Measurements from ENCODE around the gene BCL2L1. TPM values are rescaled to one million over a fixed set of nuclear protein-coding genes. Genes with fewer than 3 reads are reported as not detected.
"Not testable (repeated sequence)": the region's sequence is repeated elsewhere in the genome, so short reads cannot be mapped to it uniquely, and the experiment has no call there.

Gene BCL2L1
- total and polyA plus RNA-seq, 10 of the 15 experiments (the other 5 are each of a cell fraction or from before 2014, with no cell fraction given), result 0.63 to 67.7 (median 43.6) TPM

DNA sequence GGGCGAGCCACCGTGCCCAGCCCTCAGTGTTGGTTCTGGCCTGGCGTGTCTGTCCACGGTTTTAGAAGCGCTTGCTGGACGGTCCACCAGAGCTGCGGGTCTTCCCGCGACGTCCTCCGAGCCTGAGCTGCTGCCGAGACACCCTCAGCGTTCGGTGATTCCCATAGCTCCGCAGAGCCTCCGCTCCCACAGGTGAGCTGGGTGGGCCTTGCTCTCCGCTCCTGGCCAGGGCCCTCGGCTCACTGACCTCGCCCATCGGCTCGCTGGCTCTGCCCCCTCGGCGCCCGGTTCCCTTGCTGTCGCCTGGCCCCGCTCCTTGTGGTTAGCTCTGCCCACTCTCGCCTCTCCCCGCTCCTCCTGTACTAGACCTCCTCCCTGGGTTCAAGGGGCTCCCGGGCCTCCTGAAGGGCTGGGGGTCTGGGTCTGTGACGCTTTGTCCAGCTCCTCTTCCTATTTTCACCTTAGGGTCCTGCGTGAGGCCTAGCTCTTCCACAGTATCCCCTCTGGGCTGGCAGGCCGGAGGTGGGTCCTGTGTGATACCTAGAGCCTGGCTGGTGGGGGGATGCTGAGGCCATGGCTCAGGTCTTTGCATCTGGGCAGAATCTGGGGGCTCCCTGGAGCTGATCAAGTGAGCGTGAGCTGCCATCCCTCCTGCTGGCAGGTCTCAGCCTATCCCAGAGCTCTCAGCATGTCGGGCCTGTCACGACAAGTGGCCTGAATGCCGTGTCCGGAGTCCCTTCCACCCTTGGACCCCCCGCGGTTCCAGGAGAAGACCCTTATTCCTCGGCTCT is 89.9 kb downstream of the BCL2L1 start (continued):
- TF ChIP-seq, protein P1, sequence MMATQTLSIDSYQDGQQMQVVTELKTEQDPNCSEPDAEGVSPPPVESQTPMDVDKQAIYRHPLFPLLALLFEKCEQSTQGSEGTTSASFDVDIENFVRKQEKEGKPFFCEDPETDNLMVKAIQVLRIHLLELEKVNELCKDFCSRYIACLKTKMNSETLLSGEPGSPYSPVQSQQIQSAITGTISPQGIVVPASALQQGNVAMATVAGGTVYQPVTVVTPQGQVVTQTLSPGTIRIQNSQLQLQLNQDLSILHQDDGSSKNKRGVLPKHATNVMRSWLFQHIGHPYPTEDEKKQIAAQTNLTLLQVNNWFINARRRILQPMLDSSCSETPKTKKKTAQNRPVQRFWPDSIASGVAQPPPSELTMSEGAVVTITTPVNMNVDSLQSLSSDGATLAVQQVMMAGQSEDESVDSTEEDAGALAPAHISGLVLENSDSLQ (IDR thresholded peaks at IDR 0.05), result no peak
- TF ChIP-seq EZH2 (IDR thresholded peaks at IDR 0.05; ENCODE audit: borderline replicate concordance, control insufficient read depth, low read depth, low read length) (no peak), ZNF217 (IDR thresholded peaks at IDR 0.05) (no peak)

DNA sequence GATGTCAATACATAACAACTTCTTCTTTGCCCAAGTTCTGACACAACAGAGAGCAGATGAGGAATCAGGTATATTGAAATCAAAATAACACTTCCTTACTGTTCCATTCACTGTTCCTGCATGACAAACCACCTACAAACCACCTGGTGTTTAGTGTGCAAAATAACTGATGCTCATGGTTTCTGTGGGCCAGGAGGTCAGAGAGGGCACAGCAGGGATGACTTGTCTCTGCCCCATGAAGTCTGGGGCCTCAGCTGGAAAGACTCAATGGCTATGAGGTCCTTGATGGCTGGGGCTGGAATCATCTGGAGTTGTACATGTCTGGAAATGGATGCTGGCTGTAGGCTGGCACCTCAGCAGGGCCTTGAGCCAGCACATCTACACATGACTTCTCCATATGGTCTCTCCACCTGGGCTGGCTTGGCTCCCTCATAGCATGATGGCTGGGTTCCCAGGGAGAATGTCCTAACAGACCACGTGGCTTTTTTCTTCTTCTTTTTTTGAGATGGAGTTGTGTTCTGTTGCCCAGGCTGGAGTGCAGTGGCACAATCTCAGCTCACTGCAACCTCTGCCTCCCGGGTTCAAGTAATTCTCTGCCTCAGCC is 92.4 kb downstream of the BCL2L1 start:
- H3K9ac ChIP-seq (ENCODE audit: control insufficient read depth, insufficient read depth, low read length), result no peak overlapping the region
- TF ChIP-seq NR2F1 (conservative IDR thresholded peaks at IDR 0.05) (peak; percentile 89), PAX5 (IDR thresholded peaks at IDR 0.05; ENCODE audit: borderline replicate concordance, low read depth, low read length) (no peak)
- CTCF ChIA-PET, result interaction anchor here (0.6 to 2.5 kb wide), 2 partner anchors 93 to 216 kb away, joined by 5 to 11 read pairs; no protein-coding TSS in a partner anchor
- no peak overlapping the region for H3K4me3 ChIP-seq
- no peak overlapping the region for H2AFZ ChIP-seq (ENCODE audit: control insufficient read depth, low read depth, low read length)
- H4K20me1 ChIP-seq (ENCODE audit: control insufficient read depth, insufficient read depth), result no peaks in the 10 kb centered on the region
- H3K79me2 ChIP-seq (ENCODE audit: control insufficient read depth, insufficient read depth, low read length), result no peaks in the 10 kb centered on the region
- H3K4me1 ChIP-seq (ENCODE audit: control insufficient read depth, insufficient read depth, low read length), result no peaks in the 10 kb centered on the region
- ATAC-seq (peak; percentile 64), DNase-seq (ENCODE audit: low read depth, low spot score) (no peak), FAIRE-seq (no peak)
- in situ Hi-C loops (cut with MboI) (no loop called here), intact Hi-C loops (cut with micrococcal nuclease; ENCODE audit: unreplicated experiment) (no loop called here)
- no peaks in the 10 kb centered on the region for H3K27me3 ChIP-seq (replicated peaks in 1 of 2; ENCODE audit: control insufficient read depth in 2 of 2, insufficient read depth in 2 of 2, low read length in 1 of 2)
- BruUV-seq (replicated peaks), result no TSS peak
- WGBS (ENCODE audit: insufficient coverage, insufficient replicate concordance, low lambda C conversion rate, missing lambda C conversion rate), result 56% methylated on average over 2 of the region's 2 CpGs
- H3K36me3 ChIP-seq (ENCODE audit: control insufficient read depth in 2 of 2, insufficient read depth in 2 of 2, low read length in 1 of 2), result no peaks in the 10 kb centered on the region
- no peak overlapping the region for H3K4me2 ChIP-seq (ENCODE audit: control insufficient read depth, insufficient read depth)
- no peak overlapping the region for H3K27ac ChIP-seq (ENCODE audit: control insufficient read depth, insufficient read depth)
- SMC1A ChIA-PET (ENCODE audit: uncharacterized antibody, unreplicated experiment), result interaction anchor here (0.7 kb wide), 1 partner anchor 10 kb away, joined by 3 read pairs; no protein-coding TSS in a partner anchor
- no peaks in the 10 kb centered on the region for H3K9me3 ChIP-seq (replicated peaks; ENCODE audit: control insufficient read depth, insufficient read depth, low read length)
- POLR2A ChIA-PET, result interaction anchor here (0.7 to 0.9 kb wide), 2 partner anchors 150 to 773 kb away, joined by 4 to 5 read pairs; no protein-coding TSS in a partner anchor
- RAD21 ChIA-PET (ENCODE audit: unreplicated experiment), result interaction anchor here (1.0 kb wide), 1 partner anchor 61 kb away, joined by 3 read pairs; no protein-coding TSS in a partner anchor

DNA sequence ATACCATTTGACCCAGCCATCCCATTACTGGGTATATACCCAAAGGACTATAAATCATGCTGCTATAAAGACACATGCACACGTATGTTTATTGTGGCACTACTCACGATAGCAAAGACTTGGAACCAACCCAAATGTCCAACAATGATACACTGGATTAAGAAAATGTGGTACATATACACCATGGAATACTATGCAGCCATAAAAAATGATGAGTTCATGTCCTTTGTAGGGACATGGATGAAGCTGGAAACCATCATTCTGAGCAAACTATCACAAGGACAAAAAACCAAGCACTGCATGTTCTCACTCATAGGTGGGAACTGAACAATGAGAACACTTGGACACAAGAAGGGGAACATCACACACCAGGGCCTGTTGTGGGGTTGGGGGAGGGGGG is 94.6 kb downstream of the BCL2L1 start:
- RAD21 ChIA-PET (ENCODE audit: unreplicated experiment); POLR2A ChIA-PET; H3K4me2 ChIP-seq (ENCODE audit: control insufficient read depth, insufficient read depth); intact Hi-C loops (cut with micrococcal nuclease; ENCODE audit: unreplicated experiment); H3K27me3 ChIP-seq (replicated peaks in 1 of 2; ENCODE audit: control insufficient read depth in 2 of 2, insufficient read depth in 2 of 2, low read length in 1 of 2); H3K9me3 ChIP-seq (replicated peaks; ENCODE audit: control insufficient read depth, insufficient read depth, low read length); H3K36me3 ChIP-seq (ENCODE audit: control insufficient read depth in 2 of 2, insufficient read depth in 2 of 2, low read length in 1 of 2); SMC1A ChIA-PET (ENCODE audit: uncharacterized antibody, unreplicated experiment); BruUV-seq (replicated peaks); H3K4me3 ChIP-seq; H3K79me2 ChIP-seq (ENCODE audit: control insufficient read depth, insufficient read depth, low read length); DNase-seq (ENCODE audit: low read depth, low spot score); in situ Hi-C loops (cut with MboI); H3K4me1 ChIP-seq (ENCODE audit: control insufficient read depth, insufficient read depth, low read length); H3K9ac ChIP-seq (ENCODE audit: control insufficient read depth, insufficient read depth, low read length); ATAC-seq; H4K20me1 ChIP-seq (ENCODE audit: control insufficient read depth, insufficient read depth); CTCF ChIA-PET; FAIRE-seq; H3K27ac ChIP-seq (ENCODE audit: control insufficient read depth, insufficient read depth); H2AFZ ChIP-seq (ENCODE audit: control insufficient read depth, low read depth, low read length): not testable (repeated sequence)
- WGBS (ENCODE audit: insufficient coverage, insufficient replicate concordance, low lambda C conversion rate, missing lambda C conversion rate), result 63% methylated on average over 2 of the region's 2 CpGs

DNA sequence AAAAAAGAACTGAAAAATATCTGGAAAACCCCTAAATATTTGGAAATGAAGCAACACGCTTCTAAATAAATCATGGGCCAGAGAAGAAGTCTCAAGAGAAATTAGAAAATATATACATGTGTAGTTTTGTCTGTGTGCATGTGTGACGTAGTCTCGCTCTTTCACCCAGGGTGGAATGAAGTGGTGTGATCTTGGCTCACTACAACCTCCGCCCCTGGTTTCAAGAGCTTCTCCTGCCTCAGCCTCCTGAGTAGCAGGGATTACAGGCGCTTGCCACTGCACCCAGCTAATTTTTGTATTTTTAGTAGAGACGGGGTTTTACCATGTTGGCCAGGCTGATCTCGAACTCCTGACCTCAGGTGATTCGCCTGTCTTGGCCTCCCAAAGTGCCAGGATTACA is 96.1 kb downstream of the BCL2L1 start:
- H4K20me1 ChIP-seq (ENCODE audit: control insufficient read depth, insufficient read depth); DNase-seq (ENCODE audit: low read depth, low spot score); H3K9ac ChIP-seq (ENCODE audit: control insufficient read depth, insufficient read depth, low read length); POLR2A ChIA-PET; H3K4me2 ChIP-seq (ENCODE audit: control insufficient read depth, insufficient read depth); H2AFZ ChIP-seq (ENCODE audit: control insufficient read depth, low read depth, low read length); BruUV-seq (replicated peaks); ATAC-seq; in situ Hi-C loops (cut with MboI); H3K4me1 ChIP-seq (ENCODE audit: control insufficient read depth, insufficient read depth, low read length); FAIRE-seq; H3K79me2 ChIP-seq (ENCODE audit: control insufficient read depth, insufficient read depth, low read length); H3K36me3 ChIP-seq (ENCODE audit: control insufficient read depth in 2 of 2, insufficient read depth in 2 of 2, low read length in 1 of 2); H3K9me3 ChIP-seq (replicated peaks; ENCODE audit: control insufficient read depth, insufficient read depth, low read length); H3K27me3 ChIP-seq (replicated peaks in 1 of 2; ENCODE audit: control insufficient read depth in 2 of 2, insufficient read depth in 2 of 2, low read length in 1 of 2); H3K27ac ChIP-seq (ENCODE audit: control insufficient read depth, insufficient read depth); intact Hi-C loops (cut with micrococcal nuclease; ENCODE audit: unreplicated experiment); H3K4me3 ChIP-seq: not testable (repeated sequence)
- ChIA-PET CTCF (interaction anchor here (0.6 to 1.3 kb wide), 2 partner anchors 14 to 18 kb away, joined by 3 read pairs; no protein-coding TSS in a partner anchor), RAD21 (ENCODE audit: unreplicated experiment) (interaction anchor here (1.2 kb wide), 1 partner anchor 8 kb away, joined by 3 read pairs; no protein-coding TSS in a partner anchor), SMC1A (ENCODE audit: uncharacterized antibody, unreplicated experiment) (interaction anchor here (0.6 kb wide), 1 partner anchor 74 kb away, joined by 3 read pairs; no protein-coding TSS in a partner anchor)
- WGBS (ENCODE audit: insufficient coverage, insufficient replicate concordance, low lambda C conversion rate, missing lambda C conversion rate), result 27% methylated on average over 8 of the region's 8 CpGs
